GM18520 (cell line): ENCODE results near the gene NABP2.
"Not testable (repeated sequence)": the region's sequence is repeated elsewhere in the genome, so short reads cannot be mapped to it uniquely, and the experiment has no call there.

Experiments used
- ATAC-seq: cut with Tn5 transposase; IDR thresholded peaks from one replicate; pipeline ENCODE4 v1.9.1; 2021; ENCODE audit not compliant: unreplicated experiment

NABP2 gene

DNA sequence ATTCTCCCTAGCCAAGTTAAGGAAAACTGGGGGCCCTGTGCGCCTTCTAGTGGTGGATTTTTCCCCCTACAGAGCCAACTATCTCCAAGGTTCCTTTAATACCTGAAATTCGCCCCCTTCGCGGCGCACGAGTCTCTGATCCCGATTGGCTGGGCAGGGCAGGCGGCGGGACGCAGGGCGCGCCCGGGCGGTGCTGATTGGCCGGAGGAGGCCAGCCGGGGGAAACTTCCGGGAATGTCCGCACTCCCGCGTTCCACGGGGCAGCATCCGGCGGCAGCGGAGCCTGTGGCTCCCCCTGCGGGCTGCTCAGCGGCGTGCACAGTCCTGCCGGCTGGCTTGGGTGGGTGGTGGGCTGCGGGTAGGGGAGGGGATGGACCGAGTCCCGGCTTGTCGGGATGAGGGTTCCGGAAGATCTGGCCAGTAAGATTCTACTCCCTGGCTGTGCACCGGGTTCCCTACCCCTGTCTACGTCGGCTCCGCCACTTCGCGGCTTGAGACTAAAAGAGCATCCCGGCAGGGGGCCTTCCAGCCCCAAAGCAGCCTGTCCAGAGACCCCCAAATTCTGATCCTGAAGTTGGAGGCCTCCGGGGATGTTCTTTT is at the start of gene NABP2:
Gene NABP2 (plus strand): TSS at position 241 of the 600 bp plus-strand sequence. CDS start 515 bp downstream, outside the sequence.
- peak; percentile 72 for ATAC-seq

DNA sequence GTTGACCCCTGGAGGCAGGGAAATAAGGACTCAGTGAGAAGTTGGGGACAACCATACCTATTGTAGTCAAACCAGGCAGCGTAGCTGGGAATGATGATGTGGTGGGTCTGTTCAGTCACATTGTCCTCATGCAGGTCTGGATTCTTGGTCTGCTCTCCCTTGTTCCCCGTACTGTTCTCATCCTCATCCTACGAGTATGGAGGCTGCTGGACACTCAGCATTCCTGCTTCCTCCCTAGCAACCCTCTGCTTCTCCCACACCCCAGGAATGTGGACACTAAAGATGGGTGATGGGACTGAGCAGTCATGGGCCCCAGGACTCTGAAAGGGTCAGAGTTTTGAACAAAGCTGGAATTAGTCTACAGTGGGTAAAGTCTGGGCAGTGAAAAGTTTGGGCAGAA is 45.8 kb upstream of the NABP2 start:
- no peak for ATAC-seq

DNA sequence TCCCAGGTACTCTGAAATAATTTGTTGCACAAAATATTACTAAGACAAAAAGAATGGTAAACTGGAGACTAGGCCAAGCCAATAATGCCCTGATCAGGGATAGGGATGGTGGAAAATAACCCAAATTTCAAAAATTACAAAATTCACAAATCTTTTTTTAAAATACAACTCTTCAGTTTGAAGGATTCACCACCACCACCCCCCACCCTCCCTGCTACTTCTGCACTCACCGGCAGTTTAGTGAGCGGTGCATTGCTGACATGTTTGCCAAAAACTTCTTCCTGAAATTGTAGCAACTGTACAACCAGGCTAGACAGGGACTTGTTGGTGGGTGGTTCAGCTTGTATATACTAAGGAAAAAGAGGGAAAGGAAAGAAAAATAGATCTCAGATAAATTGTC is 37.2 kb upstream of the NABP2 start:
- no peak for ATAC-seq

DNA sequence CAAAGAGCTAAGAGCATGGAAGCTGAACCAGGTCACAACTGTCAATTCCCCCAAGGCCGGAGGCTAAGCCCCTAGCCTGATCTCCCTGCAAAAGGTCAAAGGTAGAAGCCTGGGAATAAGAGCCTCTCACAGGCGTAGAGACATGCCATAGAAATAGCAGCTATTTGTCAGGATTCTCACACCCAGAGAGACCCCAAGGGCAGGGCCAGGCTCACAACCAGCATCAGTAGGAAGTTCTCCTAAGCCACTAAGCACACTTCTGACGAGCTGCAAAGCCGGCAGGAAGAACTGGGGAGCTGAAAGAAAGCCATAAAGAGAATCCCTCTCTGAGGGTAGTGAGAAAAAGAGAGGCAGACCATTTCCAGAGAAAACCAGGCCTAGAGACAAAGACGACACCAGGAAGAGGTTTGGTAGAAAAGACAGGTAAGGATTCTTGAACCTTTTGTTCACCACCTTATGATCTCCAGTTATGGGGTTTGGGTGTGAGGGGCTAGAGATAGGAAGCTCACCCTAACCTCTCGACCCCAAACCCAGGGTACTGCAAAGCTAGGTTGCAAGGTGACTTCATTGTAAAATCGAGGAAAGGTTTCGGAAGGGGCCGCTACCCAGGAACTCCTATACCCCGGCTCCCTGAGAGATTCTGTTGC is 35.9 kb upstream of the NABP2 start:
- ATAC-seq = no peak

DNA sequence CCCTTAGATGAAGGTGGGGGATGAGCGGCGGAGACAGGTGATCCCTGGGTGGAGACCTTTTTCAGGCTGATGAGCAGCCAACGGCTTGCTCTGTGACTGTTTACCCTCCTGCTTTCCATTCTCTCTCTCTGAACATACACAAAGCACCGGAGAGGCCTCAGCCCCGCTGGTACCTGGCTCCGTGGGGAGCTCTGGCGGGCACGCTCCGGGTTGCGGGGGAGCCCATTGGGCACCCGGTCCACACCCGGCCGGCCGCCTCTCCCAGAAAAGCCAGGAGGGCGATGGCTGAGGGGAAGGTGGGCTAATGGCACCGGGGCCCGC is 35.4 kb upstream of the NABP2 start:
- no peak for ATAC-seq

DNA sequence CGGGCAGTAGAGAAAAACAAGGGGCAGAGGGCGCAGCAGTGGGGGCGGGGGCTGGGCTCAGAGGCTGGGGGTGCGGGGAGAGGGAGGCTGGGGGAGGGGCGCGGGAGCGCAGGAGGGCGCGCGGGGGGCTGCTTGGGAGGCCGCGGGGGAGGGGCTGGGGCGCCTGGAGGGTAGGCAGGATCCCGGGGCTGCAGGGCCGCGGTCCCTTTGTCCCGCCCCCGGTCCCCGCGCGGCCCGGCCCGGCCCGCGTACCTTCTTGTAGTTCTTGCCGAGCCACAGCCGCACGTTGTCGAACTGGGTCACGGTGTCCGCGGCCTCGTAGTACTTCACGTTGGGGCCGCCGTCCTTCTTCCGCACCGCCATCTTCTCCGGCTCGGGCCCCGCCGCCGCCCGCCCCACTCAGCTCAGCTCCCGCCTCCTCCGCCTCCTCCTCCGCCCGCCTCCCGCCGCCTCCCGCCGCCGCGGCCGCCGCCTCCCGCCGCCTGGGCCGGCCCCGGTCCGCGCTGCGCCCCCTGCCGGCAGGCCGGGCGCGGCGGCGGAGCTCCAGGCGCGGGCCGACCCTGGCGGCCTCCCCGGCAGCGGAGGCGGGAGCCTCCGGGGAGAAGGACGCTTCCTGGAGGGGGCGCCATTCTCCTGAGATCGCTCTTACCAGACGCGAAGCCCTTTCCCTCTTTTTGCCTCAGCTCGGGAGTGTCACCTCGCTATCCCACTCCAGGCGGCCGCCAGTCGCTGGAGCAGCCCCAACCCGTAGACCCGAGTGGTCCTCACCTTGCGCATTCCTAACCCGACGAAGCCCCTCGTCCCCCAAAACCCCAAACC is 34.8 kb upstream of the NABP2 start, which contains the start of gene SMARCC2:
Gene SMARCC2 (minus strand): TSS at position 385 of the 819 bp plus-strand sequence. CDS start 22 bp downstream, at position 363.
- peak; percentile 80 for ATAC-seq

DNA sequence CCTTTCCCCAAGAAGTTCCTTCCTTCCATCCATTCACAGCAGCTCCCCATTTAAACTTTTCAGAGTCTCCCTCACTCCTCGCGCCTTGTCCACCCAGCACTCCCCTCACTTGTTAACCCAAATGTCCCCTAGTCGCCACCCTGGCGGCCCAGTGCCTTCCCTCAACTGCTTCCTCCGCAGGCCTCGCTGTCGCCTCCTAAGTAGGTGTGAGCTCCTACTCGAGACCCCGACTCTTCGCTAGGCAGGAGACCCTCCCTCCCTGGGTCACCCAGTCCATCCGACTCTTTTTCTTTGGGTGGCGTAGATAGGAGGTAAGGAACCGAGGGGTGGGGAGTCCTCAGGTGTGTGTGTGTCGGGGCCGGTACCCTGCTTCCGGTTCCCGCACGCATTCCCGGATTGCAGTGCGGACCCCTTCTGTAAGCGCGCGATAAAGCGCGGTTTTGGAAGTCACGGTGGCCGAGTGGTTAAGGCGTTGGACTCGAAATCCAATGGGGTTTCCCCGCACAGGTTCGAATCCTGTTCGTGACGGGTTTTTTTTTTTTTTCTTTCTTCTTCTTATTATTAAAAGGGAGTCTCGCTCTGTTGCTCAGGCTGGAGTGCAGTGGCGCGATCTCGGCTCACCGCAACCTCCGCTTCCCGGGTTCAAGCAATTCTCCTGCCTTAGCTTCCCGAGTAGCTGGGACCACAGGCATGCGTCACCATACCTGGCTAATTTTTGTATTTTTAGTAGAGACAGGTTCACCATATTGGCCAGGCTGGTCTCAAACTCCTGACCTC is 34.0 kb upstream of the NABP2 start:
- no peak for ATAC-seq

DNA sequence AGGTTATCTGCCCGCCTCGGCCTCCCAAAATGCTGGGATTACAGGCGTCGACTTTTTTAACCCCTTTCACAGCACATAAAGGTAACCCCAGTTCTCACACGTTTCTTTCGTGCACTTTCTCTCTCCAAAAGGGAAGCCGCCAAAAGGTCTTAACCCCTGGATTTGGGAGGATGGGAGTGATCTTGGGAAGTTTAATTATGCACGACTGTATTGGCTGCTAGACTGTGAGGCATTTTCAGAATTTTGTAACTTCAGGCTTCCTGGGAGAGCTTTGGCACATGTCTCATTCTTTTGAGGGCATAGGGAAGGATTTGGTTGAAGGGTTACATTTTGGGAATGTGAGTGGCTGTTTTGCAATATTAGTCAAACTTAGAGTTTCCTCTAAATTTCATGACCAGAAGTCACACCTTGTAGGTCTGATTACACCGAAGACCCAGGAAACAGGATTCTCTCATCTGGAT is 33.4 kb upstream of the NABP2 start:
- no peak for ATAC-seq

DNA sequence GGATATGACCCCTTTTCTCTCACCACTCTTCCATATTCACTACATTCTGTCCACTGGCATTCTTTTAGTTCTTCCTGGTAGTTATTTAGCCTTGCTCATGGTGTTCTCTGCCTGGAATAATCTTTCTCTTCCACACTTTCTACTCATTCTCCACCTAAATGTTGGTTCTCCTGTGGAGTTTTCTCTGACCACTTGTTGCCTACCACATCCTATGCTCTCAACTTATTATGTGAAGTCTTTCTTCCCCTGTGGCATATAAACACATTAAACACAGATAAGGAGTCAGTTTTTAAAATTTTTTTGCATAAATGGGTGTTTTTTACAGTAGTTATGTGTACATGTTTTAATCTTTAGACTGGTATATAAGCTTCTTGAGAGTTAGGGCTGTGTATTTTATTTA is 31.6 kb upstream of the NABP2 start:
- ATAC-seq = no peak

DNA sequence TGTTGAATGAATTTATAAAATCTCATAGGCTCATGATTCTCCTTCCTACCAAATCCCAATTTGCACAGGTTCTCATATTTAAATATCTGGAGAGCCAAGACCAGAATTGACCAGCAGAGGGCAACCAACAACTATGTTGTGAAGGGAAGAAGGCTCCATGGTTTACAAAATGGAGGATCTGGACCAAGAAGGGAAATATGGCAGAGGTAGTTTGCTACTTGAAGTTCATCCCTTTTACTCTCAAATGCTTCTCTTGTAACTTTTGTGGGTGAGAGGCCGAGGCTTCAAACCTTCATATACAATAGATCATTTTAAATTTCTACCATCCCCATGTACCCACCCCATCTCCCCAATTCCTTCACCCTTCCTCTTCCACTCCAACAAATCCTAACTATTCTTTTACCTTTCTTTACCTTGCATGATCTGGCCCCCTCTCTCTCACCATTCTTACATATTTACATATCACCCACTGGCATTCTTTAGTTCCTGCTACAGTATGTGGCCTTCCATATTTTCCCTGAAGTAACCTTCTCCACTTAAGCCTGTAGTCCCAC is 31.0 kb upstream of the NABP2 start:
- no peak for ATAC-seq

DNA sequence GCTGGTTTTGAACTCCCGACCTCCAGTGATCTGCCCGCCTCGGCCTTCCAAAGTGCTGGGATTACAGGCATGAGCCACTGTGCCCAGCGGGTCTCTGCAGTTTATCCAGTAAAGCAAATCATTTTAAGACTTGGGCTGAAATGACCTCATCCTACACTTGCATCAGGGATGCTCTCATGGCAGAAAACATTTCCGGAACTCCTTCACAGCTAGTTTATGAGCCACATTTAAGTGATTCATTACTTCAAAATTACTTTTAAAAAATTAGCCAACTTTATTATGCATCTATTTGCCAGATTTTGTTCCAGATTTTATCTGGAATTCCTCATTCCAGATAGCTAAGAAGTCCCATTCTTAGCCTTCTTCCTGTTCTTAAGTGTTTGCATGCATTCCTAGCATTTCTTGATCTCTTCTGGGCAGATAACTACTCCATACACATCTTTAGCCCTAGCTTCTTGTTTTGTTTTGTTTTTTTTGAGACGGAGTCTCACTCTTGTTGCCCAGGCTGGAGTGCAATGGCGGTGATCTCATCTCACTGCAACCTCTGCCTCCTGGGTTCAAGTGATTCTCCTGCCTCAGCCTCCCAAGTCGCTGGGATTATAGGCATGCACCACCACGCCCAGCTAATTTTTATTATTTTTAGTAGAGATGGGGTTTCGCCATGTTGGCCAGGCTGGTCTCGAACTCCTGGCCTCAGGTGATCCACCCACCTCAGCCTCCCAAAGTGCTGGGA is 27.2 kb upstream of the NABP2 start:
- not testable (repeated sequence) for ATAC-seq

DNA sequence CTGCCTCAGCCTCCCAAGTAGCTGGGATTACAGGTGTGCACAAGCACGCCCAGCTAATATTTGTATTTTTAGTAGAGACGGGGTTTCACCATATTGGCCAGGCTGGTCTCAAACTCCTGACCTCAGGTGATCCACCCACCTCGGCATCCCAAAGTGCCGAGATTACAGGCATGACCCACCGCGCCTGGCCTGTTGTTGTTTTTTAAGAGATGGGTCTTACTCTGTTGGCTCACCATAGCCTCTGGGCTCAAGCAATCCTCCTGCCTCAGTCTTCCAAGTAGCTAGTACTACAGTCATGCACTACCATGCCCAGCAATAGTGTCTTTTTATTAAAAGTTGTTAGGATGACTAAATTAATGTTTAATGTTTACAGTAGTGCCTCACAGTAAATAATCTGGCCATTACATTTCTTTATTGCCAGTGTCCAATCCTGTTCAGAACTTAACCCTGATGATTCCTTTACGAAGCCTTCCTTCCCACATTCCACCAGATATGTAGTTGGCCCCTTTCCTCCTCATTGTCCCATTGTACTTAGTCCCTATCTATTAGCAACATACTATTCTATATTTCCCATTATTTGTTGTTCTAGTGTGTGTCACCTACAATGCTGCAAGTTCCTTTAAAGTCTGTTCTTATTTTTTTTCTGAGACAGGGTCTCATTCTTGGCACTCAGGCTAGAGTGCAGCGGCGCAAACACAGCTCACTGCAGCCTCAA is 26.1 kb upstream of the NABP2 start:
- ATAC-seq = no peak

DNA sequence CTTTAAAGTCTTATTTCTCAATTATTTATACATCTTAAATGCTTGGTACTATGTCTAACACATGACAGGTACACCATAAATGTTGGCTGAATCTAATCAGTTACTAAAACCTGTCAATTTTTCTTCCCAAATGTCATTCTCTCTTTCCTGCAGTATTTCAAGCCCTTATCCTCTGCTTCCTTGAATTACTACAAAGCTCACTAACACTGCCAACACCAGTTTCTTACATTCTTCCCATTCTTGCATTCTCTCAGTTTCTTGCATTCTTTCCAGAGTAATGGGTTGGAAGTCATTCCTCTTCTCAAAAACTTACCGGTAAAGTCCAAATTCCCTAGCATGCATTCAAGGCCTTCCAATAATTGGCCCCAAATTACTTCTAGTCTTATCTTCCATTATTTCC is 25.3 kb upstream of the NABP2 start:
- no peak for ATAC-seq

DNA sequence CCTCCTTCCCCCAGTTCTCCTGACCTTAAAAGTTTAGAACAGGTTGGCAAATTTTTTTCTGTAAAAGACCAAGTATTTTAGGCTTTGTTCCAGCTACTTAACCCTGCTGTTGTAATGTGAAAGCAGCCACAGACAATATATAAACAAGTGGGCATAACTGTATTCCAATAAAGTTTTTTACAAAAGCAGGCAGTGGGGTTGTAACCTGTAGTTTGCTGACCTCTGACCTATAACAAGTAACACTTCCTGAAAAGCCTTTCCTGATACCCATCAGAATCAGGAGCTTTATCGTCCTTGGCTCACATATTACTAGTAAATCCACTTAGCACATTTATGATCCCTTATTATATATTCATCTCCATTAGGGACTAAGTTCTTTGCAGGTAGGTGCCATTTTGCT is 21.8 kb upstream of the NABP2 start:
- no peak for ATAC-seq

DNA sequence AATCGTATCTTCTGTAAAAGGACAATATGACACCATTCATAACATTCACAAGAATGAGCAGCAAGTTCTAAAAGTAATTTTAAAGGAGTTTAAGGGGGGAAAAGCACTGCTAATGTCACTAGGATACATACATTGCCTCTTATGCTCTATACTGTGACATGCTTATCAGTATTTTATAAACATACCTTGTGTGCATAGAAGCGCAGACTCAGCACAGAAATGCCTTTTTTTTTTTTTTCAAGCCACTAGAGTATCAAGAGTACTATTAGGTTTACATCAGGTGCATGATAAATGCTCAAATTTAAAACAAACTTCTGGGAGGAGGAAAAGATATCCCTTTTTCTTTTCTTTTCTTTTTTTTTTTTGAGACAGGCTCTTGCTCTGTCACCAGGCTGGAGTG is 21.3 kb upstream of the NABP2 start:
- ATAC-seq = no peak

DNA sequence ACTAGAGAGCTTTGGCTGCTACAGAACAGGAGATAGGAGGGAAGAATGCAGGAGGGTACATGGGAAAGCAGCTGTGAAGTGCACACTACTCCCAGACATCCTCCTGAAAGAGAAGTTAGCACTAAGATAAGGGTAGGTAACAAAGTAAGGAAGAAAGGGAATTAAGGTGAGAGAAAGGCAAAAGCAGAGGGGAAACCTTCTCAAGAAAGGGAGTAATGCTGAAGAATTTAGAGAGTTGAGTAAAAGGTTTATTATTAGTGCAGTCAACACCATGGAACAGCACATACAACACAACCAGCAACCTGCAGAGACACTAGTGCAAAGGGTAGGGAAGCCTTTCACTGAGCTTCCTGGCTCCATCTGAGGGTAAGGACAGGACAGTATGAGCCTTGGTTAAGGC is 19.9 kb upstream of the NABP2 start:
- no peak for ATAC-seq

DNA sequence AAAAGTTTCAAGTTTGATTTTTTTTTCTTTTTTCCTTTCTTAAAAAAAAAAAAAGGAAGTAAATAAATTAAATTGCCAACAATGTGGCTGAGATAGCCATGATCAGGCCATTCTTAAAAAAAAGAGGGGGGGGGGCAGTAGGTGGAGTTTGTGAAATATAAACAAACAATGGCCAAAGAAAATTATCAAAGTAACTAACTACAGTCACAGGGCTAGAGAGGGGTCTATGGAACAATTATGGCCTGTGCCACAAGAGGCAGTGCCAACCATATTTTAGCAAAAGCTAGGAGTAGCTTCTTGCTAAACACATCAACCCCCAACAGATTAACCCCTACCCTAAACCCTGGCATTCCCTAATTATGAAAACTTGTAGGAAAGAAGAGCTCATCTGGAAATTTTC is 18.7 kb upstream of the NABP2 start:
- no peak for ATAC-seq

DNA sequence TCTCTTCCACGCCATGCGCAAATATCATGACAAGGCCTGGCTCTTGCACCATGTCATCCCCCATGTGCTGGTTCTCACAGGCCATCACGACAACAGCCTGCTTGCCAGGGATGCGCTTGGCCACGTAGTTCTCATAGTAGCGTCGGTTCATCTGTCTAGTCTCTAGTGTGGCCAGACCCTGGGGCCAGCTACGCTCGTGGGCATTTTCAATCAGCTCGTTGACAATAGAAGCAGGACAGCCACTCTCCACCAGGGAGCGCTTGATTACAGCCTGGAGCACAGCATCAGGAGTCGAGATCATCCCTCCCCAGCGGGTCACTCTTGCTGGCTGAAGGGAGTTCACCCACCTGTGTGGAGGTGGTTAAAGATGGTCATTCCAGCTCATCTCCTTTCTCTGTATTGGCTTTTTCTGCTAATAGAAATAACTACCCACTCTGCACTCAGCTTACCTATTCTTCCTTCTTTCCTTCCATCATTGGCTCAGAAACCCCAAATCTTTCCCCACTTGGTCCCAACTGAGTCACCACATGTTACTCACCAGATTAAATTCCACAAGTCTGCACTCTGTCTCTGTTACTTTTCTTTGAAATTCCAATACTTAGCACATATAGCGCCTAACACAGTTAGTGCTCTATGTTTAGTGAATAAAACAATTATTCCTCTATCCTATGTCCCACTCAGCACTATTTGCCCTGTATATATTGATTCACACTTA is 17.5 kb upstream of the NABP2 start:
- ATAC-seq = no peak

DNA sequence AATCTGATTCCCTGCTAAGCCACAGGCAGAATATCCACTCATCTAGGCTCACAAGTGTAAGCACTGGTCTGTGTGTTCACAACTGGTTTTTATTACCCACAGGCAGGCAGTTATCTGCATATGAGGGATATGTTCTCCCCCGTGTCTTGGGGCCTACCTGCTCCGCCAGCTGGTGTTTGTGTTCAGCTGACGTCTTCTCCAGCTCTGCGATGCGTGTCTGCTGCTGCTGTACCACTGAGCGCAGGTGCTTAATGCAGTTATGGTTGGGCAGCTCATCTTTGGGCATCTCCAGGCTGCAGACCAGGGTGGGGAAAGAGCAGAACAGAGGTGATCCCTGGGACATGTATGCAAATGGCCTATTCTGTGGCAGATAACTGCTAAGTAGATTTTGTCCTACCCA is 16.1 kb upstream of the NABP2 start:
- ATAC-seq = no peak
